DMS 273 treated with DMSO at 0.1 percent for 48 hours (cell line): ENCODE measurements around the gene TBXA2R.
"Not testable (repeated sequence)": the region's sequence is repeated elsewhere in the genome, so short reads cannot be mapped to it uniquely, and the experiment has no call there.

ENCODE experiments used
- DNase-seq: peaks from one replicate; lab custom pipeline; 2025; lab: John Stamatoyannopoulos, UW

TBXA2R gene

GRCh38 chr19:3639479-3639878, 32.8 kb upstream of the TBXA2R start:
- DNase-seq: no peak

GRCh38 chr19:3638208-3639193, 31.8 kb upstream of the TBXA2R start:
- no peak for DNase-seq

DNA sequence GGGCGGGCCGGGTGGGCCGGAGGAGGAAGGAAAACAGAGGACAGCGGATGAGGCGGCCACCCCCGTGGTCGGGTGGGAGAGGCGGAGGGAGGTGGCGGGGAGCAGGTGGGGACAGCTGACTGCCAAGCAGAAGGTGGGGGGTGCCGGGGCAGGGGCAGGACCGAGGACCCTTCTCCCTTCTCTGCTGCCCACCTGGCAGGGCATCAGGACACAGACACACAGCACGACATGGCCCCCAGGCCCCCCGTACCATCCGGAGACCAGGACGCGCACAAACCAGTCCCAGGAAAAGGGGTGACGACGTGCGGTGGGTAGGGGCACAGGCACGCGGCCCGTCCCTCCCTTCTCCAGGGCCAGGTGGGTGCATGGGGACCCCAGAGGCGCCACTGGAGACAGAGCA, 30.9 kb upstream of the TBXA2R start:
- DNase-seq: no peak

DNA sequence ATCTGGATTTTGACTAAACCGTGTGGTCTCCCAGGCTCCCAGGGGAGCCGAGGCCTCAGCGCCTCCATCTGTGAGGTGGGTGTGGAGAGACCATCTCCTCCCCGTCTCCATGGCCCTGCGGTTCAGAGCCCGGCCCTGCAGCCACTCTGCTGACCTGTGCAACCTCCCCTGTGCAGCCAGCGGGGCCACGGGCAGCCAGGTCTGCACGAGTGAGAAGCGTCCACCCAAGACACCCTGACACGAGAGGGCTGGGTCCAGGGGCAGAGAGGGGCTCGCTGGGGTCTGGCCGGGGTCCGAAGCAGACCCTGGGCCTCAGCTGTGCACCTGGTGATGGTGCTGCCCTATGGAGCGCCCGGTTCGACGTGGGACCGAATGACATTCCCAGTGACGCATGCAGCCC, 30.3 kb upstream of the TBXA2R start:
- DNase-seq: no peak

DNA sequence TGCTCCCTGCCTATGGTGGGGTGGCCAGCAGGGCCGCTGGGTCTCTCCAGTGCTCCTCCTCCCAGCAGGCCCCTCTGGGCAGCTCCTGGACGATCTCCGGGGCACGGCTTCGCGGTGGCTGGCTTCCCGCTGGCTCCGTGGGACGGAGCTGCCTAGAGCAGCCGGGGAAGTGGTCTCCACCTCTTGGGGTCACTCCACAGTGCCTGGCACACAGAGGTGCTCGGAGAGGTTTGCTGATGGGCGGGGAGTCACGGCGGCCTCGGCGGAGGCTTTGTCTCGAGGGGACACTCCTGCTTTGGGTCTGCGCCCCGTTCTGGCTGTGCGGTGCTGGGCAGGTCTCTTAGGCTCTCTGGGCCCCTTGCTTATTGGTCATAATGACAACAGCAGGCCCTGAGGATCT, 29.8 kb upstream of the TBXA2R start:
- DNase-seq: no peak

DNA sequence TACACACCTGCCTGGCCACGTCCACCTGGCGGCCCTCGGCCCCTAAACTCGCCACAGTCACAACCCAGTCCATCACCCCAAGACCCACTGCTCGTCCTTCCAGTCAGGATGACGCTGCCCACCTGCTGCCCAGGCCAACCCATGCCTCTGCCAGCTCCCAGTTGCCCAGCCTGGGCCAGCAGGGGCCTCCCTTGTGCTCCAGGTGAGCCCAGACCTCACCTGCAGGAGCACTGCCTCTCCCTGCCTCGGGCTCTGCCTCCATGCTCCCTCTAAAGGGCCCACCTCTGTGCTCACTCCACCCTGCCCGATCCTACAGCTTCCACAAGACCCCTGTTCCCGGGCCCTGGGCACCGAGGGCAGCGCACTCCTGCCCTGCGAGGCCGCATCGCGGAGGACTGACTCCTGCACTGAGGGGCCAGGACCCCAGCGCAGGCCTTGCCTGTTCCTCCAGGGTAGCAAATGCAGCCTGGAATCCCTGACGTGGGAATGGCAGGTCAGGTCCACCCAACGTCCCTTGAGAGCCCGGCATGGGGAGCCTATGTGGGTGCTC, 27.9 kb upstream of the TBXA2R start:
- no peak for DNase-seq

- no peak for DNase-seq
Observed at GRCh38 chr19:3633559-3633988, 26.9 kb upstream of the TBXA2R start.

DNA sequence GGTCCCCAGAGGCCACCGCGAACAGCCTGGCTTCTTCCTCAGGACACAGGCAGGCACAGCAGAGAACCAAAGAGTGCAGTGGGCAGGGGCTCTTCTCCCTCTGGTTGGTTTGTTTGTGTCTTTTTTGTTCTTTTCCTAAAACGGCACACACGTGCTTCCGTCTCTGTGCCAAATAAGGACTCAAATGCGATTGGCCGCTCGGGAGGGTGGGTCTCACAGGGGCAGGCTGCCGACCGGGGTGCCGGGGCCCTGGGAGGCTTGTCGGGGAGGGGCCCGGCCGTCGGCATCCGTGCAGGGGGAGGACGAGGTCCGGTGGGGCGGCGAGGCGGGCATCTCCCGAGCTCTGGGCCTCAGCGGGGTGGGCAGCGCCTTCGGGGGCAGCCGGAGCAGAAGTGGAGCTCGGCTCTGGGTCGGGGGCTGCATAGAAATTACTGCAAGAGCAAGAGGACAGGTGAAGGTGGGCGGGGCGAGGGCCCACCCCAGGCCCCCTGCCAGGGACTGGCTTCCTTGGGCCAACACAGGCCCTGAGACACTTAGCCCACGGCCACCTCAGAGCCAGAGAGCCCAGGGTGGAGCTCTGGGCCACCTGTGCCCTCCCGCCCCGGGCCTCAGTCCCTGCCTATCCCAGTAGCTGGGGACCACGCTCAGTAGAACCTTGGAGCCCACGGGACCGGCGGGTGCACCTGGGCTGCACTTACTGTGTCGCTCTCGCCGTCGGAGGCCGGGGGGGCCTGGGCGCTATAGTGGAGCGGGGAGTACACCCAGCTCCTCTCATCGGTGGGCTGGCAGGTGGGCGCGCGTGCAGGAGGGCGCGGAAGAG, 26.3 kb upstream of the TBXA2R start:
- DNase-seq: no peak

- DNase-seq: no peak
Observed at GRCh38 chr19:3632098-3632497, 25.4 kb upstream of the TBXA2R start.

DNA sequence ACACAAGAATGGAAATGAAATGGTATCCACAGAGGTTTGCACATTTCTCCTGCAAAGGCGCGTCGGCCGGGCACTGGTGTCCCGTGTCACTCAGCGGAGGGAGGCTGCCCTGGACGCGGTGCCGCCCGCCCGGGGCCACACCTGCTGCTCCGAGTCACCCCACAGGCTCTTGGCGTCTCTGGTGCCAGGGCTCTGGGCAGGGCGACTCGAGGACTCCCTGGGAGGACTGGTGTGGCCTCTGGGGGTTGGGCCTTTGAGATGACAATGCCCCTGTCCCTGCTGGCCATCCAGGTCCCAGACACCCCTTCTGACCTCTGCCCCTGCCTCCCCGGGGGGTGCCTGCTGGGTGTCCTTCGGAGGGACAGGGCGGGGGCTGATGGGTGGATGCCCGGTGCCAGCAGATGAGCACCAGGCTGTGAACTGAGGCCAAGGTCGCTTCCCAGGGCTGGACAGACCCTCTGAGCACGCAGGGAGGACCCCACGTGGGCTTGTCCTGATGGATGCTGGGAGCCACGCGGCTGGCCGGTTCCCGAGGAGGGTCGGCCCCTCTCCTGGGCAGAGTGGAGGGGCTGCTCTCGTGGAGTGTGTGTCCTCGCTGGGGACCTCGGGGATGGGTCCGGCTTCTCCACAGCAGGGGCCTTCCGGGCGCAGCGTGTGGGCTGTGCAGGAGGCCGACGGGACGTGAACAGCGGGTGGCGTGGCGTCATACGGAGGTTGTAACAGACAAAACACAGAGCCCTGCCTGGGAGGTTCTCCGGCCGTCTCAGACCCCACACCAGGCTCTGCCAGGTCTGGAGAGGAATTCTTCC, 24.6 kb upstream of the TBXA2R start:
- no peak for DNase-seq

- DNase-seq: not testable (repeated sequence)
Observed at GRCh38 chr19:3628766-3629165, 22.1 kb upstream of the TBXA2R start.

- DNase-seq: no peak
Observed at GRCh38 chr19:3627351-3627723, 20.7 kb upstream of the TBXA2R start.

DNA sequence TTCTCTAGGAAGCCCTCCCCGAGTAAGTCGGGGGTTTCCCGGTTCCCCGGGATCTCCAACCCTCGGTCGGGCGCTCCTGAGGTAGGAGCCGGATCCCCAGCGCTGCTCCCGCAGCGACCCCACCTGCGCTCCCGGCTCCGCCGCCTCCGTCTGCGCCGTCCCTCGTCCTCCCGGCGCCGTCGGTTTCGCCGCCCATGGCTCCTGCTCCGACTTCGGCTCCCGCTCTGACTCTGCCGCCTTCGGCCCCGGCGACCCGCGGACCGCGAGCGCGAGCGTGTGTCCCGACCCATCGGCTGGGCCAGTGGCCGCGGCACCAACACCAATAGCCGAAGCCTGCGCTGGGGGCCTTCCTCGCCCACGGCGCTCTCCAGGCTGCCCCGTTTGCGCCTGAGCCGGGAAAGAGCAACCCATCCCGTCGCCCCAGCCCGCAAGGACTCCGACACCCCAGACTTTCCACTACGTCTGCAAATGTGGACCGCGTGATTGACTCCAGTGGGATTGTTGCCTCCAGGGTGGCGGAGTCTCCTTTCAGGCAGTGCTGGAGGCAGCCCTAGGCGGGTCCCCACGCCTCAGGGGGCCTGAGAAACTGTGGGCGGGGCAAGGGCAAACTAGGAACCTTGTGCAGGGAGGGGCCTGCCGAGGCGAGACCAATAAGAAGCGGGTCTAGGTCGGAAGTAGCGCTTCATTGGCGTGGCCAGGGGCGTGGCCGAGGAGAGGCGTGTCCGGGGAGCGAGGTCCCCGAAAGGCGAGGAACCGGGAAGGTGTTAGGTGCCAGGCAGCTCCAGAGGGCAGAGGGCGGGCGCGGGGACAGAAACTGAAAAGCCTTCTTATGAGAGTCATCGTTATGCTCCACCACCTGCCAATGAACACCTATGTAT, 20.0 kb upstream of the TBXA2R start, which contains the start of gene CACTIN:
Gene CACTIN, minus strand, starts transcription at position 318 of the 878 bp plus-strand sequence. Its CDS starts 28 bp downstream, at position 290.
- peak; percentile 93 for DNase-seq

DNA sequence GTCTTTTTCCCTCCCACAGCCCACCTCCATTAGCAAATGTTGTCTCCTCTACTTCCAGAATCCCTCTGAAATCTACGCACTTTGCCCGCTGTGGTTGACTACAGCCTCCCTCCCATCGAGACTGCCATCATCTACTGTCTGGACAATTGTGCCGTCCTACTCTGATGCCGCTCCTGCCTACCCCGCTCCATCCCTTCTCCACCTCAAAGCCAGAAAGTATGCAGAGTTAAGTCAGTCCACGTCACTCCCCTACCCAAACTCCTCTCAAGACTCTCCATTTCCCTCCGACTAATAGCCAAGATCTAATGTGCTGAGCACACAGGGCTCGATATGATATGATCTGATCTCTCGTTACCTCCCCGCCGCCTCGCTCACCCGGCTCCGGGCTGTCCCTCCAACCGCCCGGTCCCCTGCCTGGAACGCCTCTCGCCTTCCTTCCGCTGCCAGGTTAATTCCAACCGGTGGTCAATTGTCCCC, 19.4 kb upstream of the TBXA2R start:
- no peak for DNase-seq

- no peak for DNase-seq
Observed at GRCh38 chr19:3623716-3624115, 17.0 kb upstream of the TBXA2R start.

DNA sequence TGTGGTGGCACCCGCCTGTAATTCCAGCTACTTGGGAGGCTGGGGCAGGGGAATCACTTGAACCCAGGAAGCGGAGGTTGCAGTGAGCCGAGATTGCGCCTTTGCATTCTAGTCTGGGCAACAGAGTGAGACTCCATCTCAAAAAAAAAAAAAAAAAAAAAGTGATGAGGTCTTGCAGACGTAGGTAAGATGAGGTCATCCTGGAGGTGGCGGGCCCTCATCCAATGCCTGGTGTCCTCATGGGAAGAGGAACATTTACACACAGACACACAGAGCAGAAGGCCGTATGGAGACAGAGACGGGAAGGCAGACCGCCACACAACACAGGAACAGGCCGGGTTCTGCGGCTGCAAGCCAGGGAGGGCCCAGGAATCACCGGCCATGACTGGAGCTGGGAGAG, 15.5 kb upstream of the TBXA2R start:
- DNase-seq: no peak

DNA sequence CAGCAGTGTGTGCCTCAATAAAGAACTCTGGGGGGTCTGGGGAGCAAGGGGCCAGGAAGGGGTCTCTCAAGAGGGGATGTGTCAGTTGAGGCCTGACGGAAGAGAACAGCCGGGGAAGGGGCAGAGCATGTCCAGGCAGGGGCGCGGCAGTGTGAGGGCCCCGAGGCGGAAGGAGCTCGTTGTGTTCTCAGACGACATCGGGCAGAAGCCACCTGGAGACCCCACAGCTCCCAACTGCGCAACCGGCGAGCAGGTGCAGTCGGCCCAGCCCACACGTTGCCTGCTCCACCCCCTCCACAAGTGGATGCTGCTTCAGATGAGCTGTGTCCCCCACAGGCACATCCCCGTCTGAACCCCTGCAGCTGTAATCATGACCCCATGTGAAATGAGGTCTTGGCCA, 15.0 kb upstream of the TBXA2R start:
- DNase-seq: no peak

- no peak for DNase-seq
Observed at GRCh38 chr19:3620817-3621547, 14.3 kb upstream of the TBXA2R start.

DNA sequence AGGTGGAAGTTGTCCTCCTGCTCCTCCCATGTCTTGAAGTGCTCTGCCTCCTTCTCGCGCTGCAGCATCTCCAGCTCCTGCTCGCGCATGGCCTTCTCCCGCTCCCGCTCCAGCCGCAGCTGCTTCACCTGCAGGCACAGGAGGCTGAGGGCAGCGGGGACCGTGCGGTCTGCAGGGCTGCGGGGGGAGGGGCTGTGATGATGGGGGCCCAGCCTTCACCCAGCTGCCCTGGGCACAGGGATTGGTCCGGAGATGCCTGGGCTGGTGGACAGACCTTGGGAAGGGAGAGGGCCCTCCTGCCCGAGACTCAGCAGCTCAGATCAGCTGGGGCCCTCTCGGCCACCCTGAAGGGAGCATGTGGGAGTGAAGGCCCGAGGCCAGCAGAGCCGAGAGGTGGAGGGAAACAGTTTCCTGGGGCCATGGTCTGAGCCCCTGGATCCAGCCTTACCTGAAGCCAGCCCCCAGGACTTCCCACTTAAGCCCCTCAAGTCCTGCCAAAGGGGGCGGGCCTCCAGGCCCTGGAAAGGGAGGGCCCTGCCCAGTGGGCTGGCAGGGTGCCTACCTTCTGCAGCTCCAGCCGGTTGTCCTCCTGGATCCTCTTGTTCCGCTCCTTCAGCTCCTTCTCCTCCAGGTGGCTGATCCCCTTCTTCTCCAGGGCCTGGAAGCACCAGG, 13.6 kb upstream of the TBXA2R start:
- DNase-seq: no peak
